Omental fat pad (tissue), 4 donors: ENCODE measurements around the gene ZNF462. TPM values are rescaled to one million over a fixed set of nuclear protein-coding genes. Genes with fewer than 3 reads are reported as not detected.

Source experiments
- ATAC-seq: fragments of 150-250 bp; one replicate; pipeline ENCODE4 v1.9.1; 2016; ENCODE audit warnings: mild to moderate bottlenecking, moderate library complexity; ENCODE audit not compliant: low FRiP score
- DNase-seq: peaks from one replicate; pipeline ENCODE4 v3.0.0-alpha.2; 2019; ENCODE audit warnings: low spot score
- total RNA-seq, 4 donors: library from RNA; depleted of rRNA; stranded (reverse); fragments of >200 nt; gene quantifications; one replicate each; pipeline ENCODE4 v1.1.0, GENCODE V29; 2016
- TF ChIP-seq, protein P1 (sequence below), 3 donors: fragments of 450-650 bp; IDR thresholded peaks; one replicate each; pipeline ENCODE4 v1.5.1; 2016 to 2017; ENCODE audit warnings: antibody characterized with exemption in 3 of 3, mild to moderate bottlenecking in 3 of 3, moderate library complexity in 2 of 3

Gene ZNF462, protein sequence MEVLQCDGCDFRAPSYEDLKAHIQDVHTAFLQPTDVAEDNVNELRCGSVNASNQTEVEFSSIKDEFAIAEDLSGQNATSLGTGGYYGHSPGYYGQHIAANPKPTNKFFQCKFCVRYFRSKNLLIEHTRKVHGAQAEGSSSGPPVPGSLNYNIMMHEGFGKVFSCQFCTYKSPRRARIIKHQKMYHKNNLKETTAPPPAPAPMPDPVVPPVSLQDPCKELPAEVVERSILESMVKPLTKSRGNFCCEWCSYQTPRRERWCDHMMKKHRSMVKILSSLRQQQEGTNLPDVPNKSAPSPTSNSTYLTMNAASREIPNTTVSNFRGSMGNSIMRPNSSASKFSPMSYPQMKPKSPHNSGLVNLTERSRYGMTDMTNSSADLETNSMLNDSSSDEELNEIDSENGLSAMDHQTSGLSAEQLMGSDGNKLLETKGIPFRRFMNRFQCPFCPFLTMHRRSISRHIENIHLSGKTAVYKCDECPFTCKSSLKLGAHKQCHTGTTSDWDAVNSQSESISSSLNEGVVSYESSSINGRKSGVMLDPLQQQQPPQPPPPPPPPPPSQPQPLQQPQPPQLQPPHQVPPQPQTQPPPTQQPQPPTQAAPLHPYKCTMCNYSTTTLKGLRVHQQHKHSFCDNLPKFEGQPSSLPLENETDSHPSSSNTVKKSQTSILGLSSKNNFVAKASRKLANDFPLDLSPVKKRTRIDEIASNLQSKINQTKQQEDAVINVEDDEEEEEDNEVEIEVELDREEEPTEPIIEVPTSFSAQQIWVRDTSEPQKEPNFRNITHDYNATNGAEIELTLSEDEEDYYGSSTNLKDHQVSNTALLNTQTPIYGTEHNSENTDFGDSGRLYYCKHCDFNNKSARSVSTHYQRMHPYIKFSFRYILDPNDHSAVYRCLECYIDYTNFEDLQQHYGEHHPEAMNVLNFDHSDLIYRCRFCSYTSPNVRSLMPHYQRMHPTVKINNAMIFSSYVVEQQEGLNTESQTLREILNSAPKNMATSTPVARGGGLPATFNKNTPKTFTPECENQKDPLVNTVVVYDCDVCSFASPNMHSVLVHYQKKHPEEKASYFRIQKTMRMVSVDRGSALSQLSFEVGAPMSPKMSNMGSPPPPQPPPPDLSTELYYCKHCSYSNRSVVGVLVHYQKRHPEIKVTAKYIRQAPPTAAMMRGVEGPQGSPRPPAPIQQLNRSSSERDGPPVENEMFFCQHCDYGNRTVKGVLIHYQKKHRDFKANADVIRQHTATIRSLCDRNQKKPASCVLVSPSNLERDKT (N-terminal part only)
- total RNA-seq: 10 to 100 TPM; 16.2 to 18.5 (median 16.7) TPM

DNA sequence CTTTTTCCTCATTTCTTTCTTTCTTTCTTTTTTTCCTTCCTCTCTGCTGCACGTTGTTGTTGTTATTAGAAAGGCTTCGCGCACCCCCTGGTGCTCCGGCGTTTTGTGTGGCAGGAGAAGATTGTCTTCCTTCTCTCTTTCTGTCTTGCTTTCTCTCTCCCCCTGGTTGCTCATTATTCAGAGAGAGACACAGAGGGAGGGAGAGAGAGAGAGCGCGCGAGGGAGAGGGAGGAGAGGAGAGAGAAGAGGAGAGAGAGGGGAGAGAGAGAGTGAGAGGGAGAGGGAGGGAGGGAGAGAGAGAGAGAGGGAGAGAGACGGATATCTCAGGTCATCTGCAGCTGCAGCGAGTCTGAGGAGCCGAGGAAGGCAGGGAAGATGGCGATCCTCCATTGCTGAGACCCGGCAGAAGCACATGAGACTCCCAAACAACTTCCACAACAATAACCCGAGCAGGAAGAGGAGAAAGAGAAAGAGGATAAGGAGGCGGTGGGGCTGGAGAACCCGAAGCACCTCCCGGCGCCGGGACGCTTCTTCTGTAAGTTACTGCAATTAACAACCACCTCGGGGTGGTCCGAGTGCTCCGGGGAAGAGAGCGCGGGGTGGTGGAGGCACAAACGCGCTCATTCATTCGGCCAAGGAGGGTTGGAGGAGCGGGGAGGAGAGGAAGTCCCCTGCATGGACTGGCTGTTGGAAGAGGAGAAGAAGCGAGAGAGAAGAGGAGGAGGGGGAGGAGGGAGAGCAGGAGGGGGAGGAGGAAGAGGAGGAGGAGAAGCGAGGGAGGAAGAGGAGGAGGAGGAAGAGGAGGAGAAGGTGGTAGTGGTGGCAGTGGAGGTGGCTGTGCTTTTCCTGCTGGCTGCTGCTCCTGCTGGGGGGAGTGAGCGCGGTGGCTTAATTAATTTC is at the start of gene ZNF462:
Gene ZNF462 (plus strand): TSS at position 346 of the 900 bp plus-strand sequence. CDS start 60,218 bp downstream, outside the sequence.
- DNase-seq (no peak), ATAC-seq (peak; percentile 48)
- TF ChIP-seq, protein P1, sequence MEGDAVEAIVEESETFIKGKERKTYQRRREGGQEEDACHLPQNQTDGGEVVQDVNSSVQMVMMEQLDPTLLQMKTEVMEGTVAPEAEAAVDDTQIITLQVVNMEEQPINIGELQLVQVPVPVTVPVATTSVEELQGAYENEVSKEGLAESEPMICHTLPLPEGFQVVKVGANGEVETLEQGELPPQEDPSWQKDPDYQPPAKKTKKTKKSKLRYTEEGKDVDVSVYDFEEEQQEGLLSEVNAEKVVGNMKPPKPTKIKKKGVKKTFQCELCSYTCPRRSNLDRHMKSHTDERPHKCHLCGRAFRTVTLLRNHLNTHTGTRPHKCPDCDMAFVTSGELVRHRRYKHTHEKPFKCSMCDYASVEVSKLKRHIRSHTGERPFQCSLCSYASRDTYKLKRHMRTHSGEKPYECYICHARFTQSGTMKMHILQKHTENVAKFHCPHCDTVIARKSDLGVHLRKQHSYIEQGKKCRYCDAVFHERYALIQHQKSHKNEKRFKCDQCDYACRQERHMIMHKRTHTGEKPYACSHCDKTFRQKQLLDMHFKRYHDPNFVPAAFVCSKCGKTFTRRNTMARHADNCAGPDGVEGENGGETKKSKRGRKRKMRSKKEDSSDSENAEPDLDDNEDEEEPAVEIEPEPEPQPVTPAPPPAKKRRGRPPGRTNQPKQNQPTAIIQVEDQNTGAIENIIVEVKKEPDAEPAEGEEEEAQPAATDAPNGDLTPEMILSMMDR (IDR thresholded peaks at IDR 0.05): peak in 1 of 3 donors; percentile 88

DNA sequence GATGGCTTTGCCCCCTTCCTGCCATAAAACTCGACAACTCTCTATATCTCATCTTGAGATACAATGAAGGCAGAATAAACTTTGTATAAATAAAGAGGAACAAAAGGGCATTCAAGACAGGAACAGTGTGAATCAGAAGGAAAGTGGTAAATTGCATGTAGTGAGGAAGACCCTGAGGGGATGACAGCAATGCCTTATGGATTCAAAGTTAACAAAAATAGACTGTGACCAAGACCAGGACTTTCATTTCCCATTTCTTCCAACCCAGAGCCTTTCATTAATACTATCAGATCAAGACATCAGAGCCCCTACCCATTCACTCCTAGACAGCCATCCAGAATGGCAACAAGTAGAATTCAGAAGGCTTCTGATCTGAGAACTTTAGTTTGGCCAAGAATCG is 46.4 kb upstream of the ZNF462 start:
- TF ChIP-seq, protein P1 (IDR thresholded peaks at IDR 0.05): no peak
- DNase-seq (no peak), ATAC-seq (no peak)

DNA sequence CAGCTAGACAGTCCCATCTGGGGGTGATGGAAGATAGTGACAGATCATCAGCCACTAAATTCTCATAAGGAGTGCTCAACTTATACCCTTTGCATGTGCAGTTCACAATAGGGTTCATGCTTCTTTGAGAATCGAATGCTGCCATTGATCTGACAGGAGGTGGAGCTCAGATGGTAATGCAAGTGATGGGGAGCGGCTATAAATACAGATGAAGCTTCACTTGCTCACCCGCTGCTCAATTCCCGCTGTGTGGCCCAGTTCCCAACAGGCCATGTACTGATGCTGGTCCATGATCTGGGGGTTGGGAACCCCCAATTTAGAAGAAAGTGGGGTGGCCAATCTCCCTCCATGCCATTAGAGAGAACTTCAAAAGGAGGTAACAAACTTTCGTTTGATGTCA is 44.9 kb upstream of the ZNF462 start:
- no peak for ATAC-seq
- TF ChIP-seq, protein P1 (IDR thresholded peaks at IDR 0.05): no peak

DNA sequence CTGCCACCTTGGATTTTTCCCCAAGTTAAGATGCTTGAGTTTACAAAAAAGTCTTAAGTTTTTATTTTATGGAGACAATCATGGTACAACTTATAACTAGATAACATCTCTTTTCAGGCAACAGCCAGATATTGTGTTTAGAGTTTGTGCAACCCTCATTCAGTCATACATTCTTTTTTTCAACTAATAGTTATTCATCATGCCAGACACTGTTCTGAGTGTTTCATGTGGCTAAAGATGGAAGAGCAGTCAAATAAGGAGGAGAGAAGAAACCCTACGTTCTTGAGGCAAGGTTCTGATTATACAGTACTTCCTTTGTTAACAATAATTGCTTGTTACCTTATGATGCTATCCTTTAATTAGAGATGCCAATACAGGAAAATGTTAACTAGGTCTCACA is 42.1 kb upstream of the ZNF462 start:
- TF ChIP-seq, protein P1 (IDR thresholded peaks at IDR 0.05): no peak
- DNase-seq (no peak), ATAC-seq (no peak)

More for the DNA sequence above, 44.9 kb upstream of the ZNF462 start:
- no peak for DNase-seq

DNA sequence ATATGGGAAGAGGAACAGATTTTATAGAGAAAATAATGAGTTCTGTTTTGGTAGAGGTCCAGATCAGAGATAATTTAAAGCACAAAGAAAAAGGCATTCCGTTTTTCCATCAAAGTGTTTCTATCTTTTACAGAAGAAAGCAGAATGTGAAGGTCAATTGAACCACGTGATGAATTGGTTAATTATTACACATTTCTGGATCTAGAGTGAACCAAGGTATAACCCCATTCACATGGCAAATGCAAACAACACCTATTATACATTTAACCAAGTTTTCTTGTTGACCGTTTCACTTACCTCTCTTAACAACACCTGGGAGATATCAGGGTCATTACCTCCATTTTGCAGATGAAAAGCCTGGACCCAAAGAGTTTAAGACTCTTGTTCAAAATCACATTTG is 34.9 kb upstream of the ZNF462 start:
- TF ChIP-seq, protein P1 (IDR thresholded peaks at IDR 0.05): no peak
- DNase-seq (no peak), ATAC-seq (no peak)

DNA sequence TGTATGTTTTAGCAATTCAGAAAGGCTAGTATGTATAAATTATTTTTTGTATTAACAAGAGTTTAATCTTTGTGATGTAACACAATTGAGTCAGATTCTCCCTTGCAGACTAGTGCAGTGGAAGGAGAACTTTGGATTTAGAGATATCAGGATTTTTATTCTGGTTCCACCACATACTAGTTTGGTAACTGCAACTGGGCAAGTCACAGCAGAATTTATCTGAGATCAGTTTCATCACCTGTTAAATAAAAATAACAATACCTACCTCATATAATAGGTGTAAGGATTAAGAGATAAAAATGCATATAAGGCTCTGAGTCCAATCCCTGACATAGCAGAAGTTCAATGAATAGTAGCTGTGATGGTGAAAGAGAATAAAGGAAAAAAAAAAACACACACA is 34.0 kb upstream of the ZNF462 start:
- no peak for DNase-seq
- no peak for ATAC-seq
- TF ChIP-seq, protein P1 (IDR thresholded peaks at IDR 0.05): no peak
